Measurements from ENCODE around the gene PKP4.

DNA sequence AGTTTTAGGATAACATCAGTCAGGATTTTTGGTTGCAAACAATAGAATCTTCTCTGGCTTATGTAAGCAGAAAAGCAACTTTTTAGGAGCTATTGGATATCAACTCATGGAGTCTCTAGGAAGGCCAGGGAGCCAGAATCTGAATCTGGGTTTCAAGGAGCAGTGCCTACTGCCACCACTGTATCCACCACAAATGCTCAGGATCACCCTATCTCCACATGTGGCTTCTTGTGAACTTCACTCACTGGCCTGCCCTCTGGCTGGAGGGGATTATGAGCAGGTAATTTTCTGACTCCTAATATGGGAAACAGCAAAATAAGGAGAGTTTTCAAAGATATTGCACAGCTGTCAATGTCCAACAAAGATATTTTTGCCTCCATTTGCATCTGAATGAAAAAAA, 142.9 kb downstream of the PKP4 start:
- TF ChIP-seq POLR2A (conservative IDR thresholded peaks at IDR 0.05) (no peak), CTBP1 (IDR thresholded peaks at IDR 0.05; ENCODE audit: borderline replicate concordance) (no peak), ZNF133 (CRISPR knock-in tag; IDR thresholded peaks at IDR 0.05) (no peak), CTCF (IDR thresholded peaks at IDR 0.05 in 2 of 3, conservative IDR thresholded peaks at IDR 0.05 in 1 of 3; ENCODE audit: insufficient read depth in 2 of 3, low read depth in 1 of 3, low read length in 3 of 3) (no peak), TARDBP (IDR thresholded peaks at IDR 0.05) (no peak), ATF1 (CRISPR knock-in tag; IDR thresholded peaks at IDR 0.05) (no peak), ATF1 (tag; IDR thresholded peaks at IDR 0.05) (no peak), HCFC1 (IDR thresholded peaks at IDR 0.05; ENCODE audit: low read depth, low read length) (no peak), ZNF431 (CRISPR knock-in tag; IDR thresholded peaks at IDR 0.05) (no peak)
- TF ChIP-seq, protein P1, sequence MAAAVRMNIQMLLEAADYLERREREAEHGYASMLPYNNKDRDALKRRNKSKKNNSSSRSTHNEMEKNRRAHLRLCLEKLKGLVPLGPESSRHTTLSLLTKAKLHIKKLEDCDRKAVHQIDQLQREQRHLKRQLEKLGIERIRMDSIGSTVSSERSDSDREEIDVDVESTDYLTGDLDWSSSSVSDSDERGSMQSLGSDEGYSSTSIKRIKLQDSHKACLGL (CRISPR knock-in tag; IDR thresholded peaks at IDR 0.05; ENCODE audit: borderline replicate concordance, poor library complexity, severe bottlenecking): no peak
